GM23248 (cell line): Measurements from ENCODE around the gene GABRG3.

Experiments used
- EZH2 ChIP-seq: fragments of 200-600 bp; sonication (generic); IDR thresholded peaks from 2 replicates; pipeline ENCODE4 v1.6.1; 2018; ENCODE audit warnings: antibody characterized with exemption, mild to moderate bottlenecking; ENCODE audit not compliant: insufficient read depth, poor library complexity, severe bottlenecking
- EZH2phosphoT487 ChIP-seq: fragments of 200-600 bp; sonication (generic); IDR thresholded peaks from 2 replicates; pipeline ENCODE4 v1.6.1; 2018; ENCODE audit warnings: antibody characterized with exemption, moderate library complexity, mild to moderate bottlenecking, low read depth; ENCODE audit not compliant: insufficient read depth

GRCh38 chr15:27512281-27513001, 541.5 kb downstream of the GABRG3 start:
- TF ChIP-seq EZH2 (no peak), EZH2phosphoT487 (no peak)
